Natural killer cell treated with Interleukin-12 subunit alpha and Interleukin-12 subunit beta and Interleukin-15 and Interleukin-18, amount 100 ng/mL, for 72 hours (primary cell): Measurements from ENCODE around the gene RNF150. TPM values are rescaled to one million over a fixed set of nuclear protein-coding genes. Genes with fewer than 3 reads are reported as not detected.

ENCODE experiments used
- ATAC-seq, 2 donors: fragments of 150-1000 bp; cut with Tn5 transposase in 1 of 2; sonication (Bioruptor Pico), chemical (Tn5 transposase) in 1 of 2; 2 replicates each; pipeline ENCODE4 v1.10.0; 2021
- DNase-seq: peaks from one replicate; pipeline ENCODE4 v3.0.0; 2022; ENCODE audit warnings: low spot score
- H3K27ac Mint-ChIP-seq, 2 donors: 1 replicate in 1 of 2; 2 replicates in 1 of 2; pipeline ENCODE4 v1.8.0; 2022; ENCODE audit warnings: mixed read lengths in 2 of 2, mild to moderate bottlenecking in 1 of 2, moderate library complexity in 1 of 2
- H3K27me3 Mint-ChIP-seq, 2 donors: 1 replicate in 1 of 2; 2 replicates in 1 of 2; pipeline ENCODE4 v1.8.0; 2022; ENCODE audit warnings: mixed read lengths in 2 of 2
- H3K36me3 Mint-ChIP-seq: one replicate; pipeline ENCODE4 v1.8.0; 2022; ENCODE audit warnings: mixed read lengths
- H3K4me1 Mint-ChIP-seq, 2 donors: 1 replicate in 1 of 2; 2 replicates in 1 of 2; pipeline ENCODE4 v1.8.0; 2022; ENCODE audit warnings: low read depth in 2 of 2, mixed read lengths in 2 of 2, mild to moderate bottlenecking in 1 of 2
- H3K4me3 Mint-ChIP-seq: one replicate; pipeline ENCODE4 v1.8.0; 2022; ENCODE audit warnings: mixed read lengths
- H3K9me3 Mint-ChIP-seq: 2 replicates; pipeline ENCODE4 v1.8.0; 2022; ENCODE audit warnings: mixed read lengths
- total RNA-seq, 2 donors: library from RNA; stranded (reverse); gene quantifications; one replicate each; pipeline ENCODE4 v1.2.3, GENCODE V29; 2022

The RNF150 gene
- total RNA-seq, 2 donors from 2014 or later, result not detected

GRCh38 chr4:140869446-140869845 is 263.8 kb downstream of the RNF150 start:
- ATAC-seq (no peak), DNase-seq (no peak)
- no peak overlapping the region for H3K4me3 Mint-ChIP-seq
- H3K9me3 Mint-ChIP-seq, result no peaks in the 10 kb centered on the region
- H3K27ac Mint-ChIP-seq, result no peak overlapping the region
- peaks cover 6 to 7% of the 10 kb centered on the region in 2 donors for H3K27me3 Mint-ChIP-seq
- H3K4me1 Mint-ChIP-seq, result no peaks in the 10 kb centered on the region
- H3K36me3 Mint-ChIP-seq, result no peaks in the 10 kb centered on the region

- Mint-ChIP-seq H3K27ac (no peak overlapping the region), H3K27me3 (peaks cover 11 to 17% of the 10 kb centered on the region in 2 donors), H3K9me3 (no peaks in the 10 kb centered on the region), H3K4me3 (no peak overlapping the region), H3K4me1 (peaks cover 7% of the 10 kb centered on the region in 2 donors), H3K36me3 (no peaks in the 10 kb centered on the region)
- DNase-seq (no peak), ATAC-seq (no peak)
These were observed 265.9 kb downstream of the RNF150 start for GRCh38 chr4:140867356-140867755.

GRCh38 chr4:140866492-140867005 is 266.7 kb downstream of the RNF150 start:
- DNase-seq, result no peak

DNA sequence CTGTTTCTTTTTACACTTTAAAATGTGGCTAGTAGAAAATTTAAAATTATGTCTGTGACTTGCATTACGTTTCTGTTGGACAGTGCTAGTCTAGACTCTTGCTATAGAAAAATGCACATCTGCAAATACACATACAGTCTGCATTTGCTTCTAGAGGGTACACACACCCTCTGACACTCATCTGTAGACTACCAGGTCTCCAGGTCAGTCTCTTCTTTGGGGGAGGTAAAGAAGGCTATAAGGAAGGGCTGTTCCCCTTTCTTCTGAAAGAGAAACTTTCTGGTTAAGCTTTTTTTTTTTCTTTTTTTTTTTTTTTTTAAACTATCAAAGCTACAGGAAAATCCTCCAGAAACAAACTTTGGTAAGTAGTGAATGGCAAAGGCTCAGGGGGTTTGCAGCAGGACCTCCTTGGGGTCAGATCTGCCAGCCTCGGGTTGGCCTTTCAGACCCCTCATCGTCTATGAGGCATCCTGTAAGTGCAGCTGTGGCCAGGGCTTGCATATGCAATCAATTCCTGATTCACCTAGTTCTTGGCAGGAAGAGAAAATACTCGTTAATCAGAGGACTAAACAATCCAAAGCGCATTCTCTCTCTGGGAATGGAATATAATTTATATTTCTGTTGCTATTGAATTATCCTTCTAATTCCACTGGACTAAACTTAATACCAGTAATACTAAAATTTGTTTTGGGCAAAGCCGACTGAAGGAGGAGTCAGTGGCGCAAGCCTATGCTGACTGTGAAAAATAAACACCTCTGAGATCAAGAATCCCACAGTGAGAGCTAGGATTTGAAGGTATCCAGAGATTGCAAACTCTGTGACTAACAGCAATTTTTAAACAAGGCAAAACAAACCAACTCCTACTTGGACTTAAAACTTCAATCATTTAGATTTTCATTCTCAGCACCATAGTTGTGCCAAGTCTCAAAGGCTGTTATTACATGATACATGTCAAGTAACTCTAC is 267.7 kb downstream of the RNF150 start:
- no peaks in the 10 kb centered on the region for H3K36me3 Mint-ChIP-seq
- DNase-seq (no peak), ATAC-seq (no peak)
- H3K27me3 Mint-ChIP-seq, result peaks cover 12 to 19% of the 10 kb centered on the region in 2 donors
- H3K27ac Mint-ChIP-seq, result no peak overlapping the region
- H3K4me3 Mint-ChIP-seq, result no peak overlapping the region
- peaks cover 7% of the 10 kb centered on the region in 2 donors for H3K4me1 Mint-ChIP-seq
- H3K9me3 Mint-ChIP-seq, result no peaks in the 10 kb centered on the region

More at GRCh38 chr4:140866492-140867005, 266.7 kb downstream of the RNF150 start:
- peaks cover 14 to 21% of the 10 kb centered on the region in 2 donors for H3K27me3 Mint-ChIP-seq
- peaks cover 7% of the 10 kb centered on the region in 2 donors for H3K4me1 Mint-ChIP-seq
- no peak for ATAC-seq
- no peak overlapping the region for H3K27ac Mint-ChIP-seq
- no peaks in the 10 kb centered on the region for H3K36me3 Mint-ChIP-seq
- no peaks in the 10 kb centered on the region for H3K9me3 Mint-ChIP-seq
- no peak overlapping the region for H3K4me3 Mint-ChIP-seq

DNA sequence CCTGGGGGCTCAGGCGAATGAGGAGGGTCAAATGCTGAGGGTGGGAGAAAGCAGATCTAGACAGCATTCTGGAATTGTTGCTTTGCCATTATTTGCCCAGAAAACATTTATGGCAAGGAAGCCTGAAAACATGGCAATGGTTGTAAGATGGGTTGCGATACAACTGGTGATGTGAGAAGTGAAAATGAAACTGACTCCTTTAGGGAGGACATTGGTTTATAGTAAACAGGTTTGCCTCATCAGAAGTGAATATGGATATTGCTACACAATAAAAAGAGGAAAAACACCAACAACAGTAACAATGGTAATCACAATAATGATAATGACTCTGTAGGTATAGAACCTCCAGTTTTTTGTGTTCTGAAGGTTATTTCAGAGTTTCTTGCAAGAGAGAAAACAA is 270.1 kb downstream of the RNF150 start:
- Mint-ChIP-seq H3K4me3 (no peak overlapping the region), H3K4me1 (peaks cover 7% of the 10 kb centered on the region in 2 donors), H3K9me3 (no peaks in the 10 kb centered on the region), H3K36me3 (no peaks in the 10 kb centered on the region), H3K27ac (no peak overlapping the region), H3K27me3 (peaks cover 10 to 15% of the 10 kb centered on the region in 2 donors)
- ATAC-seq (no peak), DNase-seq (no peak)

DNA sequence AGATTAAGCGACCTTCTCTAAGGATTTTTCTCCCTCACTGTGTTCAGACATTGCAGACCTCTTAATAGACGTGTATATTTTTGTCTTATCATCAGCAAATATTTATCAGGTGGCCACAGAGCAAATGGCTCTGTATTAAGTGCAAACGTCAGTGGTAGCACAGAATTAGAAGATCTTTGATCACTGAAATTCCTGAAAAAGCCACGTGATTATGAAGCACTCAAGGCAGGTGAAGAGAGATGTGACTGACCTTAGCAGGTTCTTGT is 271.2 kb downstream of the RNF150 start:
- Mint-ChIP-seq H3K27me3 (peaks cover 10 to 15% of the 10 kb centered on the region in 2 donors), H3K4me1 (peaks cover 7% of the 10 kb centered on the region in 2 donors), H3K36me3 (no peaks in the 10 kb centered on the region), H3K4me3 (no peak overlapping the region), H3K9me3 (no peaks in the 10 kb centered on the region), H3K27ac (no peak overlapping the region)
- DNase-seq, result no peak
- no peak for ATAC-seq

- Mint-ChIP-seq H3K4me3 (no peak overlapping the region), H3K9me3 (no peaks in the 10 kb centered on the region), H3K4me1 (peaks cover 7% of the 10 kb centered on the region in 2 donors), H3K27me3 (peaks cover 10 to 15% of the 10 kb centered on the region in 2 donors), H3K27ac (no peak overlapping the region), H3K36me3 (no peaks in the 10 kb centered on the region)
- DNase-seq, result no peak
- no peak for ATAC-seq
These were observed 271.7 kb downstream of the RNF150 start for GRCh38 chr4:140861359-140862176.

GRCh38 chr4:140858897-140859296 is 274.4 kb downstream of the RNF150 start:
- Mint-ChIP-seq H3K27me3 (peaks cover 15 to 17% of the 10 kb centered on the region in 2 donors), H3K4me3 (no peak overlapping the region), H3K4me1 (peaks cover 7% of the 10 kb centered on the region in 2 donors), H3K27ac (no peak overlapping the region), H3K36me3 (no peaks in the 10 kb centered on the region), H3K9me3 (no peaks in the 10 kb centered on the region)
- DNase-seq, result no peak
- peak in 1 of 2 donors; percentile 28 for ATAC-seq

- no peak for ATAC-seq
- no peak for DNase-seq
- no peak overlapping the region for H3K27ac Mint-ChIP-seq
- H3K36me3 Mint-ChIP-seq, result no peaks in the 10 kb centered on the region
- H3K27me3 Mint-ChIP-seq, result peaks cover 9 to 15% of the 10 kb centered on the region in 2 donors
- H3K4me1 Mint-ChIP-seq, result no peaks in the 10 kb centered on the region
- no peaks in the 10 kb centered on the region for H3K9me3 Mint-ChIP-seq
- no peak overlapping the region for H3K4me3 Mint-ChIP-seq
These were observed 276.2 kb downstream of the RNF150 start for GRCh38 chr4:140857111-140857510.

DNA sequence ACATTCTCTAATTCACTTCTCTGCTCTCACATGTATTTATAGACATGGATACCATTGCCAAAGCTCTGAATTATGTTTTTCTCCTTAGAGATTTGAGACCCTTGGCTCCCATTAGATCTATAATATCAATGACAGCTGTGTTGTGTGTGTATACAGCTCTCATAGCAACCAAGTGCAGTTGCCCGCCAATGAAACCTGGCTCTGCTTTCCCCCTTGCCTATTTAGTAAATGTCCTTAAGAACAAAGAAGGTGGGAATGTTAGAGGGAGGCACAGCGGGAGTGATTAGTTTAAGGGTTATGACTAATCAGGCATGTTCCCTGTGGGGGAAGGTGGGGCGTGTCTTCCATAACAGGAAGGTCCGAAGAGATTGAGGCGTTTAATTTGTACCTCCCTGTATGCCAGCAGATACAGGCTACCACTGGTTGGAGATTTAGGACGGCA is 276.6 kb downstream of the RNF150 start:
- Mint-ChIP-seq H3K9me3 (no peaks in the 10 kb centered on the region), H3K4me1 (no peaks in the 10 kb centered on the region), H3K27me3 (peaks cover 7 to 14% of the 10 kb centered on the region in 2 donors), H3K27ac (no peak overlapping the region), H3K4me3 (no peak overlapping the region), H3K36me3 (no peaks in the 10 kb centered on the region)
- ATAC-seq (no peak), DNase-seq (no peak)

DNA sequence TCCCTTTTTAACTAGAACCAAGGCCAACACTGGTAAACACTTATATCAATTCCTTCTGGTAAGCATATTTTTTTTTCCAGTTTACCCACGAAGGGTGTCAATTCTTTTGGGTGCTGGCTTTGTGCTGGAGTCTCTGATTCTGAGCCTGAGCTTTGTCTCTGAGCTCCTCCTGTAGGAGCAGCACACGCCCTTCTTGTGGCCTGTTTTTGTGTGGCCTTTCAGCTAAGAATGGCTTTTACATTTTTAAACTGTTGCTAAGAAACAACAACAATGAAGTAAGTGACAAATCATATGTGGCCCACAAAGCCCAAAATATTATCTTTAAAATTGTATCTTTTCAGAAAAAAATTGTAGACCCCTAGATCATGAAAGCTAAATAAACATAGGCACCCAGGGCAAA is 279.1 kb downstream of the RNF150 start:
- no peaks in the 10 kb centered on the region for H3K4me1 Mint-ChIP-seq
- no peak overlapping the region for H3K27ac Mint-ChIP-seq
- H3K36me3 Mint-ChIP-seq, result no peaks in the 10 kb centered on the region
- H3K9me3 Mint-ChIP-seq, result no peaks in the 10 kb centered on the region
- H3K27me3 Mint-ChIP-seq, result peaks cover 15% of the 10 kb centered on the region in 2 donors
- ATAC-seq, result no peak
- DNase-seq, result no peak
- H3K4me3 Mint-ChIP-seq, result no peak overlapping the region

- Mint-ChIP-seq H3K27ac (no peak overlapping the region), H3K9me3 (no peaks in the 10 kb centered on the region), H3K36me3 (no peaks in the 10 kb centered on the region), H3K4me3 (no peak overlapping the region), H3K4me1 (no peaks in the 10 kb centered on the region), H3K27me3 (peaks cover 23 to 30% of the 10 kb centered on the region in 2 donors)
- no peak for ATAC-seq
- DNase-seq, result no peak
These were observed 281.5 kb downstream of the RNF150 start for GRCh38 chr4:140851804-140852203.

DNA sequence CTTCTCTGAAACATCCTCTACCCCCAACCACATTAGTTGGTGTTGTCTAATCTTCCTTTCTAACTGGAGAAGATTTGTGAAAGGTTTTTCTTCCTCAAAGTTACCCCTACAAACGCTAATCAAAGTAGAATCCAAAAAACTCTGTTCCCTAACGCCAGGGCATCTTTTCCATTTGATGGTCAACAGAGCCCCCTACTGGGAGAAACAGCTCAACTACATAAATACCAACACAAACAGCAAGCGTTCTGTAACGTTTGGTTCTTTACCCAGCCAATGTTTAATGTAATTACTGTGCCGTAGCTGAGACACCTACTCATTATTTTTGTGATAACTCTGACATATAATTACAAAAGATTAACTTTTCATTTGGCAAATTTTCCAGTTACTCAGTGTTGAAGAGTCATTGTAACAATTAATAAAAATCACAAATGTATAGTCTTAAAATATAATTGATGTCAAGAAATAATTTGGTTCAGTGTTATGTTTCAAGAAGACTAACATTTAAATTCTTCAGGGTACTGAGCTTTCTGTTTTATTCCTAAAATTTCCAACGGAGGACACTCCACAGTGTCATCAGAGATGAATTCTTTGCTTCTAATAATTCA is 282.1 kb downstream of the RNF150 start:
- Mint-ChIP-seq H3K27ac (no peak overlapping the region), H3K4me3 (no peak overlapping the region), H3K36me3 (no peaks in the 10 kb centered on the region), H3K4me1 (no peaks in the 10 kb centered on the region), H3K27me3 (peaks cover 26 to 30% of the 10 kb centered on the region in 2 donors), H3K9me3 (no peaks in the 10 kb centered on the region)
- DNase-seq, result no peak
- ATAC-seq, result no peak
